Measurements from ENCODE around the gene HSD17B10. TPM values are rescaled to one million over a fixed set of nuclear protein-coding genes. Genes with fewer than 3 reads are reported as not detected.
A peak's percentile ranks its signal among the peaks of the same experiment; 100 is the strongest.

HSD17B10 gene
- total RNA-seq, 1 experiment from 2014 or later = 108 TPM

GRCh38 chrX:53422086-53422860 lies 11.9 kb downstream of the HSD17B10 start, which contains the start of gene SMC1A (continued):
- TF ChIP-seq AFF4 (CRISPR knock-in tag; IDR thresholded peaks at IDR 0.05; ENCODE audit: borderline replicate concordance) = no peak
- TF ChIP-seq AR (CRISPR knock-in tag; IDR thresholded peaks at IDR 0.05) = no peak
- TF ChIP-seq, protein P1, sequence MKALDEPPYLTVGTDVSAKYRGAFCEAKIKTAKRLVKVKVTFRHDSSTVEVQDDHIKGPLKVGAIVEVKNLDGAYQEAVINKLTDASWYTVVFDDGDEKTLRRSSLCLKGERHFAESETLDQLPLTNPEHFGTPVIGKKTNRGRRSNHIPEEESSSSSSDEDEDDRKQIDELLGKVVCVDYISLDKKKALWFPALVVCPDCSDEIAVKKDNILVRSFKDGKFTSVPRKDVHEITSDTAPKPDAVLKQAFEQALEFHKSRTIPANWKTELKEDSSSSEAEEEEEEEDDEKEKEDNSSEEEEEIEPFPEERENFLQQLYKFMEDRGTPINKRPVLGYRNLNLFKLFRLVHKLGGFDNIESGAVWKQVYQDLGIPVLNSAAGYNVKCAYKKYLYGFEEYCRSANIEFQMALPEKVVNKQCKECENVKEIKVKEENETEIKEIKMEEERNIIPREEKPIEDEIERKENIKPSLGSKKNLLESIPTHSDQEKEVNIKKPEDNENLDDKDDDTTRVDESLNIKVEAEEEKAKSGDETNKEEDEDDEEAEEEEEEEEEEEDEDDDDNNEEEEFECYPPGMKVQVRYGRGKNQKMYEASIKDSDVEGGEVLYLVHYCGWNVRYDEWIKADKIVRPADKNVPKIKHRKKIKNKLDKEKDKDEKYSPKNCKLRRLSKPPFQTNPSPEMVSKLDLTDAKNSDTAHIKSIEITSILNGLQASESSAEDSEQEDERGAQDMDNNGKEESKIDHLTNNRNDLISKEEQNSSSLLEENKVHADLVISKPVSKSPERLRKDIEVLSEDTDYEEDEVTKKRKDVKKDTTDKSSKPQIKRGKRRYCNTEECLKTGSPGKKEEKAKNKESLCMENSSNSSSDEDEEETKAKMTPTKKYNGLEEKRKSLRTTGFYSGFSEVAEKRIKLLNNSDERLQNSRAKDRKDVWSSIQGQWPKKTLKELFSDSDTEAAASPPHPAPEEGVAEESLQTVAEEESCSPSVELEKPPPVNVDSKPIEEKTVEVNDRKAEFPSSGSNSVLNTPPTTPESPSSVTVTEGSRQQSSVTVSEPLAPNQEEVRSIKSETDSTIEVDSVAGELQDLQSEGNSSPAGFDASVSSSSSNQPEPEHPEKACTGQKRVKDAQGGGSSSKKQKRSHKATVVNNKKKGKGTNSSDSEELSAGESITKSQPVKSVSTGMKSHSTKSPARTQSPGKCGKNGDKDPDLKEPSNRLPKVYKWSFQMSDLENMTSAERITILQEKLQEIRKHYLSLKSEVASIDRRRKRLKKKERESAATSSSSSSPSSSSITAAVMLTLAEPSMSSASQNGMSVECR (CRISPR knock-in tag; IDR thresholded peaks at IDR 0.05; ENCODE audit: borderline replicate concordance) = peak; percentile 48; the same call in 1 of the 2 replicates
- no peak for TF ChIP-seq TP53 (CRISPR knock-in tag; IDR thresholded peaks at IDR 0.05)
- no peak for TF ChIP-seq ZNF425 (CRISPR knock-in tag; conservative IDR thresholded peaks at IDR 0.05)
- no peak for TF ChIP-seq ZNF671 (CRISPR knock-in tag; IDR thresholded peaks at IDR 0.05)
- TF ChIP-seq, protein P2, sequence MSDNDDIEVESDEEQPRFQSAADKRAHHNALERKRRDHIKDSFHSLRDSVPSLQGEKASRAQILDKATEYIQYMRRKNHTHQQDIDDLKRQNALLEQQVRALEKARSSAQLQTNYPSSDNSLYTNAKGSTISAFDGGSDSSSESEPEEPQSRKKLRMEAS (CRISPR knock-in tag; IDR thresholded peaks at IDR 0.05) = peak; percentile 56
- TF ChIP-seq, protein P3, sequence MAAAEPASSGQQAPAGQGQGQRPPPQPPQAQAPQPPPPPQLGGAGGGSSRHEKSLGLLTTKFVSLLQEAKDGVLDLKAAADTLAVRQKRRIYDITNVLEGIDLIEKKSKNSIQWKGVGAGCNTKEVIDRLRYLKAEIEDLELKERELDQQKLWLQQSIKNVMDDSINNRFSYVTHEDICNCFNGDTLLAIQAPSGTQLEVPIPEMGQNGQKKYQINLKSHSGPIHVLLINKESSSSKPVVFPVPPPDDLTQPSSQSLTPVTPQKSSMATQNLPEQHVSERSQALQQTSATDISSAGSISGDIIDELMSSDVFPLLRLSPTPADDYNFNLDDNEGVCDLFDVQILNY (CRISPR knock-in tag; IDR thresholded peaks at IDR 0.05) = peak; percentile 89
- TF ChIP-seq CREM (CRISPR knock-in tag; IDR thresholded peaks at IDR 0.05) = no peak
- no peak; the same call in 1 of the 2 replicates for TF ChIP-seq SP1 (CRISPR knock-in tag; conservative IDR thresholded peaks at IDR 0.05)
- TF ChIP-seq, protein P4, sequence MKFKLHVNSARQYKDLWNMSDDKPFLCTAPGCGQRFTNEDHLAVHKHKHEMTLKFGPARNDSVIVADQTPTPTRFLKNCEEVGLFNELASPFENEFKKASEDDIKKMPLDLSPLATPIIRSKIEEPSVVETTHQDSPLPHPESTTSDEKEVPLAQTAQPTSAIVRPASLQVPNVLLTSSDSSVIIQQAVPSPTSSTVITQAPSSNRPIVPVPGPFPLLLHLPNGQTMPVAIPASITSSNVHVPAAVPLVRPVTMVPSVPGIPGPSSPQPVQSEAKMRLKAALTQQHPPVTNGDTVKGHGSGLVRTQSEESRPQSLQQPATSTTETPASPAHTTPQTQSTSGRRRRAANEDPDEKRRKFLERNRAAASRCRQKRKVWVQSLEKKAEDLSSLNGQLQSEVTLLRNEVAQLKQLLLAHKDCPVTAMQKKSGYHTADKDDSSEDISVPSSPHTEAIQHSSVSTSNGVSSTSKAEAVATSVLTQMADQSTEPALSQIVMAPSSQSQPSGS (CRISPR knock-in tag; IDR thresholded peaks at IDR 0.05; ENCODE audit: borderline replicate concordance, low read depth) = no peak
